ENCODE results near the gene SNAPC3. TPM values are rescaled to one million over a fixed set of nuclear protein-coding genes. Genes with fewer than 3 reads are reported as not detected.

Gene SNAPC3
- total and polyA plus RNA-seq, 11 donors: 12.5 to 41.1 (median 30.3) TPM

DNA sequence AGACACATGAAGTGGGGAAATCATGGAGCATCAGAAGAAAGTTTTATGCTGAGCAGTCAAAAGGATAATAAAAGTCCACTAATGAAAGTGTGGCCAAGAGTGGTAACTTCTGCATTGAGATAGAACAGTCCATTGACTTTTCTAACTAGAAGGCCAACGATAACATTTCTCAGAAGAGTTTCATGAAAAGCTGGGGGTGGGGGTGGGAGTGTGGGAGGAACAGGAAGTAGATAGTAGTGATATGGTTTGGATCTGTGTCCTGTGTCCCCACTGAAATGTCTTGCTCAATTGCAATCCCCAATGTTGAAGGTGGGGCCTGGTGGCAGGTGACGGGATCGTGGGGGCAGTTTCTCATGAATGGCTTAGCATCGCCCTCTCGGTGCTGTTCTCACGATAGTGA is 36.2 kb upstream of the SNAPC3 start:
- Histone ChIP-seq H3K27ac (no peak overlapping the region), H3K4me1 (no peaks in the 10 kb centered on the region), H3K27me3 (peaks cover 0 to 5% (median 0%) of the 10 kb centered on the region in 9 donors), H3K4me3 (no peak overlapping the region), H3K9me3 (no peaks in the 10 kb centered on the region), H3K36me3 (no peaks in the 10 kb centered on the region)
- ATAC-seq: no peak
- intact Hi-C loops (cut with DNase I): no loop called here
- no peak for DNase-seq
- TF ChIP-seq, protein P1, sequence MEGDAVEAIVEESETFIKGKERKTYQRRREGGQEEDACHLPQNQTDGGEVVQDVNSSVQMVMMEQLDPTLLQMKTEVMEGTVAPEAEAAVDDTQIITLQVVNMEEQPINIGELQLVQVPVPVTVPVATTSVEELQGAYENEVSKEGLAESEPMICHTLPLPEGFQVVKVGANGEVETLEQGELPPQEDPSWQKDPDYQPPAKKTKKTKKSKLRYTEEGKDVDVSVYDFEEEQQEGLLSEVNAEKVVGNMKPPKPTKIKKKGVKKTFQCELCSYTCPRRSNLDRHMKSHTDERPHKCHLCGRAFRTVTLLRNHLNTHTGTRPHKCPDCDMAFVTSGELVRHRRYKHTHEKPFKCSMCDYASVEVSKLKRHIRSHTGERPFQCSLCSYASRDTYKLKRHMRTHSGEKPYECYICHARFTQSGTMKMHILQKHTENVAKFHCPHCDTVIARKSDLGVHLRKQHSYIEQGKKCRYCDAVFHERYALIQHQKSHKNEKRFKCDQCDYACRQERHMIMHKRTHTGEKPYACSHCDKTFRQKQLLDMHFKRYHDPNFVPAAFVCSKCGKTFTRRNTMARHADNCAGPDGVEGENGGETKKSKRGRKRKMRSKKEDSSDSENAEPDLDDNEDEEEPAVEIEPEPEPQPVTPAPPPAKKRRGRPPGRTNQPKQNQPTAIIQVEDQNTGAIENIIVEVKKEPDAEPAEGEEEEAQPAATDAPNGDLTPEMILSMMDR (IDR thresholded peaks at IDR 0.05): no peak
- no peak for TF ChIP-seq POLR2A (IDR thresholded peaks at IDR 0.05)
- WGBS, 4 donors: 74 to 85% (median 82%) methylated on average over 6 of the region's 6 CpGs

DNA sequence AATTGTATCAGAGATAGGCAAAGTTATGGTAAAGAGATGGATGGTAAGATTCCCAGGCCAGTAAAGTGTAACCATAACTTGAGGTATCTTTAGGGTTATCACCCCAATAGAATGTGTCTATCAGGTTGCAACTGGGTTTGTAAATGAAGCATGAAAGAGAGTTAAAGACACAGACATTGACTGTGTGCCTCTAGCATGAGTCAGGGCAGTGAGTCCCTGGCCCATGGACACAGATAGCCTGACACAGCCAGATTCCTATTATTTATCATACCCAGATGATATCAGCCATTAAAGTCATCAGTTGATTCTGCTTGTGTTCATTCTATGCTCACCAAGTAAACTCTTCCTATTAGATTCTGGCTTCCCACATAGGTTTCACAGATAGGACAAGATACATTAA is 33.5 kb upstream of the SNAPC3 start:
- Histone ChIP-seq H3K36me3 (no peaks in the 10 kb centered on the region), H3K27ac (no peak overlapping the region), H3K4me1 (no peaks in the 10 kb centered on the region), H3K9me3 (no peaks in the 10 kb centered on the region), H3K27me3 (peaks cover 0 to 3% (median 0%) of the 10 kb centered on the region in 9 donors), H3K4me3 (no peak overlapping the region)
- intact Hi-C loops (cut with DNase I): no loop called here
- TF ChIP-seq POLR2A (IDR thresholded peaks at IDR 0.05): no peak
- TF ChIP-seq, protein P1 (IDR thresholded peaks at IDR 0.05): no peak
- no peak for ATAC-seq
- no peak for DNase-seq

DNA sequence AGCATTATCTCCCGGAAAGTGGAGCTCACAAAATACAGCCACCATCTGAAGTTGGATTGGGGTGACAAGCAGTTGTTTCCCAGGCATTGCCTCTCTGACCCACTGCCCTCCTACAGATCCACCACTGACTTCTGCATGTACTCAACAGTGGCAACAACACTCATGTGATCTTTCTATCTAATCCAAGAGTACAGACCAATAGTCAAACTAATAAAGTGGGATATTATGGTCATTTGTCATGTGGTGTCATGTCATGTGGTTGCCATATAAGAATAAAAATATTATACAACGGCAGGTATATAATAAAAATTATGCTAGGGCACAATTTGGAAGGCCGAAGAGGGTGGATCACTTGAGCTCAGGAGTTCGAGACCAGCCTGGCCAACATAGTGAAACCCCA is 33.0 kb upstream of the SNAPC3 start:
- DNase-seq (no peak), ATAC-seq (no peak)
- Histone ChIP-seq H3K4me1 (no peaks in the 10 kb centered on the region), H3K4me3 (no peak overlapping the region), H3K36me3 (no peaks in the 10 kb centered on the region), H3K9me3 (no peaks in the 10 kb centered on the region), H3K27ac (no peak overlapping the region), H3K27me3 (peaks cover 0 to 3% (median 0%) of the 10 kb centered on the region in 9 donors)
- WGBS, 4 donors: 92 to 93% (median 93%) methylated on average over 4 of the region's 4 CpGs
- no peak for TF ChIP-seq POLR2A (IDR thresholded peaks at IDR 0.05)
- TF ChIP-seq, protein P1 (IDR thresholded peaks at IDR 0.05): no peak
- intact Hi-C loops (cut with DNase I): no loop called here

DNA sequence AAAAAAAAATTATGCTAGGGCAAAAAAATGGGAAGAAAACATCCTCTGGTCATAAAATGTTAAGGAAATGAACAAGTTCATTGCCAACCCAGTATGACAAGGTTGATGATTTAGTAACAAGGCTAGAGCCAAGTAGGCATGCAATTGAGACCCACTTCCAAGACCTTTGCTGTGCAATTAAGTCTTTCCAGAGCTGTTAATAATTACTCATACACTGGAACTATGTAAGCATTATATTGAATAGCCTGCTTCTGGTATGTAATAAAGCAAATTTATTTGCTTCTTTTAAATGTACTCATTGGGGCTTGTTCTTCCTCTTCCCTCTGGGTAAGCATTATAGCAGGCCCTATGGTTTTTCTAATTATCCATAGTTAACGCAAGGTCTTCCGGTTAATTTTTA is 32.5 kb upstream of the SNAPC3 start:
- intact Hi-C loops (cut with DNase I): no loop called here

More for the DNA sequence above, 32.5 kb upstream of the SNAPC3 start:
- Histone ChIP-seq H3K4me1 (no peaks in the 10 kb centered on the region), H3K4me3 (no peak overlapping the region), H3K9me3 (no peaks in the 10 kb centered on the region), H3K27me3 (peaks cover 0 to 3% (median 0%) of the 10 kb centered on the region in 9 donors), H3K27ac (no peak overlapping the region), H3K36me3 (no peaks in the 10 kb centered on the region)
- WGBS, 4 donors: 94 to 100% (median 95%) methylated on average over 2 of the region's 2 CpGs
- no peak for ATAC-seq
- DNase-seq: no peak
- TF ChIP-seq, protein P1 (IDR thresholded peaks at IDR 0.05): no peak
- TF ChIP-seq POLR2A (IDR thresholded peaks at IDR 0.05): no peak

All from heart left ventricle (tissue), 16 donors.